GM18907 (cell line): ENCODE measurements around the gene CAD.

ENCODE experiments used
- ATAC-seq: cut with Tn5 transposase; IDR thresholded peaks from one replicate; pipeline ENCODE4 v1.9.1; 2021; ENCODE audit warnings: mild to moderate bottlenecking, moderate library complexity; ENCODE audit not compliant: unreplicated experiment

Gene CAD

DNA sequence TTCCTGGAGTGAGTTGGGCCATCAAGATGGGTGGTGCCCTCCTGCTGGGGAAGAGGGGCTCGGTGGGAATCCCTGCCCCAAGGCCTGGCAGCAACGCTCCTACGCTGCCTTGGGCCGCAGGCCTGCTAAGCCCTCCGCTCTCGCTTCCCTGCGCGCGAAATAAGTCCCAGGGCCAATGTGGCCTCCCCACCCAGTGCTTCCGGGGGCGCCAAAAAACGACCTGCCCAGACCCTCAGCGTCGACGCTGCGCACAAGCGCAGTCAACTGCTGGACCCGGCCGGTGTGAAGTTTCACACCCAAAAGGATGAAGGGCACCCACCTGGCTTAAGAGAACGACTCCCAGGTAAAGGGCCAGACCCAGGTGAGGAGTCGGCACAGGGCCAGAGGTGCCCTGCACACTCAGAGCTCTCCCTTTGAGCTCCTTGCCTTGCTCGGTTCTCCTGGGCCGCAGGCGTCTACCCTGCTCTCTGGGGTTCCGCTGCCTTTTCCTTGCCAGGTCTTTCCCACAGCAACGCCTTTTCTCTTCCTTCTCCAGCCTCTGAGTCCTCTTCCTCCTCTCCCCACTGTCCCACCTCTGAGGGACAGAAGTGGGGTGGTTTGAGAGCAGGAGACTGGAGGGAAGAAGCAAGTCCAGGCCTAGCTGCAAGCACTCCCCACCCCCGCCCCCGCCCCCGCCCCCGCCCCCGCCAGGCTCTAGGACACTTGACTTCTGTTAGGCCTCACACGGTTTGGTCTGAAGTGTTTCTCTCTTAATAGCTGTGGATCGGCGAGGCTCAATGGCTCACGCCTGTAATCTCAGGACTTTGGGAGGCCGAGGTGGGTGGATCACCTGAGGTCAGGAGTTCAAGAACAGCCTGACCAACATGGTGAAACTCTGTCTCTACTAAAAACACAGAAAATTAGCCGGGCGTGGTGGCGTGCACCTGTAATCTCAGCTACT lies 58.3 kb downstream of the CAD start, which contains the start of gene DNAJC5G:
DNAJC5G (plus strand) TSS at position 223 of the 940 bp plus-strand sequence. CDS start 1,296 bp downstream, outside the sequence.
- ATAC-seq: no peak

DNA sequence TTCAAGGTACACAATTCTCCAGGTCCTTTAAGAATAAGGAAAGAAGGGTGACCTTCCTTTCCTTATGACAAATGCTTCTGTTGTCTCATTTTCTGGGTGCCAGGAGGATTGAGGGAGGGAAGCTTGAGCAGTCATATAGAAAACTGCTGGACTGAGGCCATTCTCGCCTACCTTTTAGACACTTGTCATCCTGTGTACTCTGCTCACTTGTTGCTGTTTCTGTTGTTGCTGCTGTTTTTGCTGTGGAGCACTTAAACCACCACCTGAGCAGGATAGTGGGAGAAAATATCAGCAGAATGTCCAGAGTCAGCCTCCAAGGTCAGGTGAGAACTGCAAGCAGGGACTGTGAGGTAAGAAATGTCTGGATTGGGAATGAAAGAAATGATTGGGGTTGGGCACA lies 60.8 kb downstream of the CAD start:
- no peak for ATAC-seq

DNA sequence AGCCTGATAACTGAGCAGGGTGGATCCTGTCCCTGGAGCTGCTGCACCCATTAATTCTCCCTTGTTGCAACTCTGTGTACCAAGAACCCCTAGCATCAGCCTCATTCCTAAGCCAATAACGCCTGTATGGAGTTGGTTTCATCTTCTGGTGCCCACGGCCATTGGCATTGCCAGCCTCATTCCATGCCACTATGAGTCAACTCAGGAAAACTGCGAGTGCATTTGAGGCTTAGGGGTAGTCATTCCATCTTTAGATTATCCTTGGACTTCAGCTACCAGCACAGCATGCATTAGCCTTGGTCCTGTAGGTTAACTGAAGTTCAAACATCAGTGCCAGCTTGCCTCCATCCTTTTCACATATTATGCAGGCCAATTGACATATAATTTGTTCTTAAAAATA lies 63.7 kb downstream of the CAD start:
- no peak for ATAC-seq

DNA sequence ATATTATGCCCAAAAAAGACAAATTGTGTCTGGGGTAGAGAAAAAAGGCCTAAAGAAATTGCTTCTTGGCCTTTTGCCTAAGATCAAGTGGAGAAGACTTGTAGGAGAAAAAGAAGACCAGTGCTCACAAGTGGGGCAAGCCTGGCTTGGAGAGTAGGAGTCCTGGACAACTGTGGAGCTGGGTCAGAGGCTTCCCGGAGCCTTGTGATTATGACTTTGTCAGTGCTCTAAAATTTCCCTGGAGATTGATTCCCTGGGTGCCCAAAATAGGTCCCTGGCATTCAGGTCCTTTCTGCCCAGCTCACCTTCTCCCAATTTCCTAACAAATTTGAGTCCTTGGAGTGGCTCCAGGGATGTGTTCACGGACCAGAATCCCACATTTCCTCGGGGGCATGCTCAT lies 64.3 kb downstream of the CAD start:
- no peak for ATAC-seq

GRCh38 chr2:27281855-27282559 lies 64.8 kb downstream of the CAD start, which contains the start of gene TRIM54:
Gene TRIM54 (plus strand): TSS chr2:27282429. CDS start chr2:27282732, 303 bp downstream.
- no peak for ATAC-seq

DNA sequence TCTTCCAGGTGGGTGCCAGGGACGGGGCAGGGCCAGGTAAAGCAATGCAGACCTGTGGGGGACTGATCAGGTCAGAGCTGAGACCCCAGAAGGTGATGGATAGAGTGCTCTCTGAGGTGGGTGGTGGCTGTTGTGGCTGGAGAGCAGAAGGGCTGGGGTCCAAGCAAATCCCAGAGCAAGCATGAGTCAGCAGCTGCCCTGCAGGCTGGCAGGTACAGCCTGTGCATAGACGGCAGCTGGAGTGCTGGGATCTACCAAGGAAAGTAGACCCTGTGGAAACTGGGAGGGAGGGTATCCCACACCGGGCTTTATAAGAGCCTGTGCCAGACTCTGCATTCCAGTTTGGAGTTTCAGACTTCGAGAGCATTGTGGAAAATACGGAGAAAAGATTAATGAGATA lies 65.7 kb downstream of the CAD start:
- ATAC-seq: no peak

GRCh38 chr2:27284996-27285395 lies 67.8 kb downstream of the CAD start:
- ATAC-seq: no peak

DNA sequence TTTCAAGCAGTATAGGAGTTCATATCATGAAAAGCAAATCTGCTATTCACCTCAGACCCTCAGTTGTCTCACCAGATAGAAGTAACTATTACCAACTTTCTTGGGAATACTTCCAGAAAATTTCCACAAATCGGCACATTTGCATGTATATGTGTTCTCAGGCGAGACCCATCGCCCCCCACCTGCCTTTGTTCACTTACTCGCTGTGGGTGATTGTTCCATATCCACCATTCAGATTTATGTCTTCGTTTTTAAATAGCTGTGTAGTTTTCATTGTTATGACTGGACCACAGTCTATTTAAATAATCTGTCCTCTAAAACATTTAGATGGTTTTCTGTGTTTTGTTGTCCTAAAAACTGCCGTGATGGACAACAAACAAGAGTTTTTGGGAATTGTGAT lies 68.3 kb downstream of the CAD start:
- no peak for ATAC-seq

- no peak for ATAC-seq
Measured at GRCh38 chr2:27288610-27289009, 71.4 kb downstream of the CAD start.

DNA sequence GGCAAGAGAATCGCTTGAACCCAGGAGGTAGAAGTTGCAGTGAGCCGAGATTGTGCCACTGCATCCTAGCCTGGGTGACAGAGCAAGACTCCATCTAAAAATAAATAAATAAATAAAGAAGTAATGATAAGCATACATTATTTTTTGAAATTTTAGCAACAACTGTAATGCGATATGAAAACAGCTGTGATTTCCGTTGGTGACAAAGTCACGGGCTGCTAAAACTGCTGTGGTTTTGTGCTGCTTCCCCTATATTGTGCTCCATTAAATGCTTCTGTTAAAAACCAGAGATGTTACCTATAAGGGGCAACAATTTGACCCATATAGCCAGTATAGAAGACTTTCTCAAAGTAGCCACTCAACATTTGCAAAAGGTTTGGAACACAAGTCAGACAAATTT lies 73.4 kb downstream of the CAD start:
- ATAC-seq: no peak

GRCh38 chr2:27291865-27292264 lies 74.7 kb downstream of the CAD start:
- ATAC-seq: no peak
